Natural killer cell treated with Interleukin-12 subunit alpha and Interleukin-12 subunit beta and Interleukin-15 and Interleukin-18, amount 100 ng/mL, for 72 hours (primary cell): Measurements from ENCODE around the gene PCSK2. TPM values are rescaled to one million over a fixed set of nuclear protein-coding genes. Genes with fewer than 3 reads are reported as not detected.

Experiments used
- ATAC-seq, 2 donors: fragments of 150-1000 bp; cut with Tn5 transposase in 1 of 2; sonication (Bioruptor Pico), chemical (Tn5 transposase) in 1 of 2; 2 replicates each; pipeline ENCODE4 v1.10.0; 2021
- DNase-seq: peaks from one replicate; pipeline ENCODE4 v3.0.0; 2022; ENCODE audit warnings: low spot score
- H3K27ac Mint-ChIP-seq, 2 donors: 1 replicate in 1 of 2; 2 replicates in 1 of 2; pipeline ENCODE4 v1.8.0; 2022; ENCODE audit warnings: mixed read lengths in 2 of 2, mild to moderate bottlenecking in 1 of 2, moderate library complexity in 1 of 2
- H3K27me3 Mint-ChIP-seq, 2 donors: 1 replicate in 1 of 2; 2 replicates in 1 of 2; pipeline ENCODE4 v1.8.0; 2022; ENCODE audit warnings: mixed read lengths in 2 of 2
- H3K36me3 Mint-ChIP-seq: one replicate; pipeline ENCODE4 v1.8.0; 2022; ENCODE audit warnings: mixed read lengths
- H3K4me1 Mint-ChIP-seq, 2 donors: 1 replicate in 1 of 2; 2 replicates in 1 of 2; pipeline ENCODE4 v1.8.0; 2022; ENCODE audit warnings: low read depth in 2 of 2, mixed read lengths in 2 of 2, mild to moderate bottlenecking in 1 of 2
- H3K4me3 Mint-ChIP-seq: one replicate; pipeline ENCODE4 v1.8.0; 2022; ENCODE audit warnings: mixed read lengths
- H3K9me3 Mint-ChIP-seq: 2 replicates; pipeline ENCODE4 v1.8.0; 2022; ENCODE audit warnings: mixed read lengths
- total RNA-seq, 2 donors: library from RNA; stranded (reverse); gene quantifications; one replicate each; pipeline ENCODE4 v1.2.3, GENCODE V29; 2022

PCSK2 gene
- total RNA-seq, 2 donors from 2014 or later, result not detected

DNA sequence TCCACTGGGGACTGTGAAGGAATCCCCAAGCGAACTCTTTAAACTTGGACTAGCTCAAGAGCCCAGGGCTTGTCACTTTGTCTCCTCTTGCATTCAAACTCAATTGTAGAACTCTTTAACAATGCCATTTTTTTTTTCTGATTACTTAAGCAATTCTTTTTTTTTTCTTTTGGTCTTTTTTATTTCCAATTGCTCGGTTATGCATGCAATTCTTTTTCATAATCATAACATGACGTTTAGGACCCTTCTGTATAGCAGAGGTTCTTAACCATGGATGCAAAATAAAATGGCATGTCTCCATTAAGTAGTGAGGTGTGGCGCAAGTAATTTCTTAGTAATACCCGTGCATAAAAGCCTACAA lies 304.8 kb downstream of the PCSK2 start:
- no peaks in the 10 kb centered on the region for H3K9me3 Mint-ChIP-seq

DNA sequence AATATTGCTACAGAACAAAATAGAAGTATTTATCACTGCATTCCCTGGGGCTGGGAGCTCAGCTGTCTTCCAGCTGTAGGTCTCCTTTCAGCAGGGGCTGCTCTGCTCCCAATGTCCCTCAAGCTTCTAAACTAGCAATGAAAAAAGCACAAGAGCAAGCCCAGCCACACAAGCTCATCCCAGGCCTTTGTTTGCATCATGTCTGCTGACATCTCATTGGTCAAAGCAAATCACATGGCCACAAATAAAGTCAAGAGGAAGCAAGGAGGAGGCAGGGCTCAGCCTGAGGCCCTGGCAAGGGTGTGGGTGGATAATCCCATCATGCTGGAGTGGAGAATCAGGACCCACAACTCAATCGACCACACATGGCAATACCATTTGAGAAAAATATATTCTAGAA lies 306.6 kb downstream of the PCSK2 start:
- DNase-seq, result no peak
- H3K4me3 Mint-ChIP-seq, result no peak overlapping the region
- H3K27me3 Mint-ChIP-seq, result peaks cover 0 to 2% of the 10 kb centered on the region in 2 donors
- H3K9me3 Mint-ChIP-seq, result no peaks in the 10 kb centered on the region
- peaks cover 32 to 36% of the 10 kb centered on the region in 2 donors for H3K4me1 Mint-ChIP-seq
- ATAC-seq, result no peak
- no peak overlapping the region for H3K27ac Mint-ChIP-seq
- no peaks in the 10 kb centered on the region for H3K36me3 Mint-ChIP-seq

More for the DNA sequence above, 304.8 kb downstream of the PCSK2 start:
- ATAC-seq, result no peak
- no peak for DNase-seq
- H3K4me1 Mint-ChIP-seq, result peaks cover 23 to 26% of the 10 kb centered on the region in 2 donors
- no peaks in the 10 kb centered on the region for H3K36me3 Mint-ChIP-seq
- peak overlapping the region; percentile 85 for H3K4me3 Mint-ChIP-seq
- H3K27ac Mint-ChIP-seq, result peak overlapping the region; percentile 57 to 59
- H3K27me3 Mint-ChIP-seq, result no peaks in the 10 kb centered on the region

DNA sequence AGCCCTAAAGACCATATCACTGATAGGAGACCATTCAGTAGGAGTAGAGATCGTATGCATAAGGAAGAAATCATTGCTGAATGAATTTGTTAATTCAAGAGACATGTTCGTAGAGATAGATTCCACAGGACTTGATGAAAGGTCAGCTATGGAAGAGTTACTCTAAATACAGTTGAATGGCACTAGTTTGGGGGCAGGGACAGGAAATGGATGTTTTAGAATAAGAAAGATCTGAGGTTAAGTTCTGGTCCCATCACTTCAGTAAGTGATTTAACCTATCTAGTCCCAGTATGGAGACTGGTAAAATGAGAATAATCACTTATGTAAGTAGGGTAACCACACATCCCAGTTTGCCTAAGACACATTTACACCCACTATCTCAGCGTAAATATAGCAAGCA lies 307.2 kb downstream of the PCSK2 start:
- H3K9me3 Mint-ChIP-seq, result no peaks in the 10 kb centered on the region
- H3K27ac Mint-ChIP-seq, result peak overlapping the region in 1 of 2 donors; percentile 47
- peaks cover 32 to 39% of the 10 kb centered on the region in 2 donors for H3K4me1 Mint-ChIP-seq
- ATAC-seq (no peak), DNase-seq (no peak)
- no peaks in the 10 kb centered on the region for H3K36me3 Mint-ChIP-seq
- H3K27me3 Mint-ChIP-seq, result peaks cover 0 to 2% of the 10 kb centered on the region in 2 donors
- no peak overlapping the region for H3K4me3 Mint-ChIP-seq
